Endothelial cell of umbilical vein (primary cell): Measurements from ENCODE around the gene ACE. TPM values are rescaled to one million over a fixed set of nuclear protein-coding genes. Genes with fewer than 3 reads are reported as not detected.

Experiments
- BruUV-seq: library from RNA; stranded (reverse); fragments of 400-500 nt; replicated peaks from 2 replicates; lab custom pipeline; 2021; lab: Mats Ljungman, UMichigan
- CTCF ChIA-PET: fragments of 300-600, 350-600 bp; sonication (Branson Sonifier 250); formaldehyde crosslinking; loops from one replicate; lab custom pipeline; 2021; ENCODE audit warnings: antibody characterized with exemption, inconsistent platforms; lab: Charles Lee
- POLR2A ChIA-PET: fragments of 300-600, 350-600 bp; sonication (Branson Sonifier 250); formaldehyde crosslinking; loops from one replicate; lab custom pipeline; 2021; ENCODE audit warnings: antibody characterized with exemption, inconsistent platforms; lab: Charles Lee
- DNase-seq: peaks from one replicate; pipeline ENCODE4 v3.0.0-alpha.2; 2011; ENCODE audit warnings: low read depth, low spot score
- FAIRE-seq: peaks from 2 replicates; lab custom pipeline; 2011; peaks lifted over from hg19 to GRCh38; lab: Jason Lieb, UNC
- H2AFZ ChIP-seq: 2 replicates; pipeline ENCODE4 v1.6.0; 2012; ENCODE audit warnings: low read depth, low read length, control low read depth, inconsistent platforms
- H3K27ac ChIP-seq: 2 replicates; pipeline ENCODE4 v1.5.1; 2011; ENCODE audit warnings: low read depth, mild to moderate bottlenecking, control low read depth, low read length, moderate library complexity; ENCODE audit not compliant: insufficient read depth
- H3K27me3 ChIP-seq, 2 experiments: 2 replicates each; pipeline versions ENCODE4 v1.6.0 to v1.6.1; 2011; ENCODE audit warnings: low read length in 2 of 2, mixed read lengths in 1 of 2; ENCODE audit not compliant: control insufficient read depth in 2 of 2, insufficient read depth in 2 of 2
- H3K36me3 ChIP-seq, 2 experiments: 2 replicates in 1 of 2; 3 replicates in 1 of 2; pipeline ENCODE4 v1.5.1; 2011; ENCODE audit warnings: low read length in 2 of 2, mild to moderate bottlenecking in 1 of 2, moderate library complexity in 1 of 2; ENCODE audit not compliant: control insufficient read depth in 2 of 2, insufficient read depth in 2 of 2; ENCODE audit errors: extremely low read depth in 1 of 2
- H3K4me1 ChIP-seq: 3 replicates; pipeline ENCODE4 v1.5.1; 2011; ENCODE audit warnings: mild to moderate bottlenecking, low read length; ENCODE audit not compliant: control insufficient read depth, insufficient read depth; ENCODE audit errors: extremely low read depth
- H3K4me2 ChIP-seq: 2 replicates; pipeline ENCODE4 v1.6.1; 2011; ENCODE audit warnings: low read length, control low read depth, mixed read lengths; ENCODE audit not compliant: insufficient read depth
- H3K4me3 ChIP-seq, 3 experiments: fragments of 200-600 bp in 1 of 3; sonication (generic), shearing (Covaris generic) in 1 of 3; replicated peaks in 1 of 3; 2 replicates each; pipeline ENCODE4 v1.5.1; 2011 to 2016; ENCODE audit warnings: control low read depth in 3 of 3, low read length in 3 of 3, mild to moderate bottlenecking in 2 of 3, inconsistent platforms in 1 of 3, low read depth in 1 of 3, moderate library complexity in 1 of 3; ENCODE audit not compliant: insufficient read depth in 1 of 3
- H3K79me2 ChIP-seq: 2 replicates; pipeline ENCODE4 v1.6.0; 2012; ENCODE audit warnings: low read length, inconsistent platforms; ENCODE audit not compliant: control insufficient read depth, insufficient read depth
- H3K9ac ChIP-seq: replicated peaks from 2 replicates; pipeline ENCODE3; 2011; ENCODE audit warnings: low read length, control low read depth; ENCODE audit not compliant: insufficient read depth; ENCODE audit errors: extremely low read depth
- H3K9me1 ChIP-seq: replicated peaks from 3 replicates; pipeline ENCODE4 v1.6.0; 2011; ENCODE audit warnings: mild to moderate bottlenecking, low read length; ENCODE audit not compliant: control insufficient read depth, insufficient read depth; ENCODE audit errors: extremely low read depth
- H3K9me3 ChIP-seq: replicated peaks from 2 replicates; pipeline ENCODE4 v1.5.1; 2012; ENCODE audit warnings: low read length, inconsistent platforms; ENCODE audit not compliant: control insufficient read depth, insufficient read depth
- H4K20me1 ChIP-seq: replicated peaks from 2 replicates; pipeline ENCODE3; 2011; ENCODE audit warnings: mild to moderate bottlenecking, low read length; ENCODE audit not compliant: control insufficient read depth, insufficient read depth; ENCODE audit errors: extremely low read depth
- CTCF ChIP-seq, 2 donors: IDR thresholded peaks; 1 replicate in 1 of 2; 2 replicates in 1 of 2; pipeline ENCODE4 v1.5.1; 2011; ENCODE audit warnings: low read length in 2 of 2, mild to moderate bottlenecking in 2 of 2, moderate library complexity in 2 of 2, control low read depth in 1 of 2, inconsistent platforms in 1 of 2, low read depth in 1 of 2; ENCODE audit not compliant: insufficient read depth in 1 of 2; ENCODE audit errors: extremely low read depth in 1 of 2
- EZH2 ChIP-seq: IDR thresholded peaks from 2 replicates; pipeline ENCODE4 v1.6.1; 2012; ENCODE audit warnings: borderline replicate concordance, low read depth, mild to moderate bottlenecking, moderate library complexity, low read length, inconsistent platforms; ENCODE audit not compliant: severe bottlenecking
- FOS ChIP-seq: IDR thresholded peaks from 2 replicates; pipeline ENCODE4 v1.6.1; 2011; ENCODE audit warnings: mild to moderate bottlenecking, low read length, moderate library complexity, borderline replicate concordance; ENCODE audit not compliant: insufficient read depth
- GATA2 ChIP-seq: IDR thresholded peaks from 2 replicates; pipeline ENCODE4 v1.7.0; 2011; ENCODE audit warnings: low read depth, mild to moderate bottlenecking, moderate library complexity, mixed read lengths, low read length; ENCODE audit not compliant: insufficient read length, insufficient read depth
- JUN ChIP-seq: IDR thresholded peaks from 2 replicates; pipeline ENCODE4 v1.6.1; 2011; ENCODE audit warnings: borderline replicate concordance, low read depth; ENCODE audit not compliant: insufficient read length, insufficient read depth
- MAX ChIP-seq: IDR thresholded peaks from 2 replicates; pipeline ENCODE4 v1.6.1; 2011; ENCODE audit not compliant: insufficient read depth, insufficient read length
- MYC ChIP-seq: IDR thresholded peaks from one replicate; pipeline ENCODE4 v1.6.1; 2011; ENCODE audit warnings: mild to moderate bottlenecking, low read depth, low read length
- POLR2A ChIP-seq: IDR thresholded peaks from 2 replicates; pipeline ENCODE4 v1.6.1; 2012; ENCODE audit warnings: low read depth, mild to moderate bottlenecking, control low read depth, low read length
- POLR2AphosphoS5 ChIP-seq: IDR thresholded peaks from 2 replicates; pipeline ENCODE4 v1.6.1; 2012; ENCODE audit warnings: low read depth, mild to moderate bottlenecking, control low read depth, low read length, moderate library complexity; ENCODE audit not compliant: insufficient read depth
- dilution Hi-C: fragments of 300-500 bp; cut with MboI; formaldehyde crosslinking; loops from one replicate; pipeline ENCODE4 v1.15.0; 2019; ENCODE audit warnings: low sequenced_read_pairs; ENCODE audit not compliant: extremely low pct_ligation_motif_present
- intact Hi-C: fragments of 100-400 bp; cut with micrococcal nuclease; formaldehyde crosslinking; loops from one replicate; pipeline ENCODE4 v1.10.0; 2022
- polyA plus RNA-seq, 4 experiments: library from polyadenylated mRNA; depleted of rRNA in 3 of 4; stranded (reverse) in 3 of 4; unstranded in 1 of 4; fragments of >200 nt; gene quantifications; 2 replicates each; pipeline versions ENCODE4 v1.2.1 to v1.2.3, GENCODE V29; 2011 to 2012; ENCODE audit warnings: missing spikeins in 1 of 4
- total RNA-seq: library from RNA; stranded (reverse); gene quantifications from 2 replicates; pipeline ENCODE4 v1.2.3, GENCODE V29; 2021

Gene ACE
- total and polyA plus RNA-seq, 2 donors (not counting 3 experiments of a cell fraction or from before 2014, with no cell fraction given): 63.4 to 207 TPM

GRCh38 chr17:63440770-63441335 is 36.0 kb upstream of the ACE start:
- no peaks in the 10 kb centered on the region for H3K36me3 ChIP-seq
- H3K4me3 ChIP-seq: no peak overlapping the region
- CTCF ChIA-PET: interaction anchor here (0.6 to 2.3 kb wide), 5 partner anchors 12 to 154 kb away, joined by 3 to 17 read pairs (median 6); no protein-coding TSS in a partner anchor
- no peak overlapping the region for H2AFZ ChIP-seq
- no peaks in the 10 kb centered on the region for H3K9me1 ChIP-seq
- FAIRE-seq: no peak
- intact Hi-C loops: no loop called here
- BruUV-seq: no TSS peak
- H3K4me1 ChIP-seq: peaks cover 3% of the 10 kb centered on the region
- no peaks in the 10 kb centered on the region for H4K20me1 ChIP-seq
- H3K79me2 ChIP-seq: no peaks in the 10 kb centered on the region
- H3K9me3 ChIP-seq: no peaks in the 10 kb centered on the region
- H3K27me3 ChIP-seq: no peaks in the 10 kb centered on the region
- H3K4me2 ChIP-seq: no peak overlapping the region
- no peak overlapping the region for H3K9ac ChIP-seq
- TF ChIP-seq MAX (no peak), FOS (no peak), POLR2AphosphoS5 (no peak), CTCF (IDR thresholded peaks at IDR 0.05; ENCODE audit: extremely low read depth in 1 of 2, insufficient read depth in 1 of 2, low read depth in 1 of 2, low read length in 2 of 2) (no peak), POLR2A (no peak), MYC (no peak), EZH2 (no peak), GATA2 (no peak), JUN (no peak)
- H3K27ac ChIP-seq: no peak overlapping the region
- dilution Hi-C loops: no loop called here
- no peak for DNase-seq
- POLR2A ChIA-PET: no interaction called here
